HEK293T (cell line): ENCODE data around the gene VNN1.

ENCODE experiments used
- ARNT ChIP-seq: fragments of 450-650 bp; IDR thresholded peaks from 2 replicates; pipeline ENCODE4 v1.6.1; 2017; ENCODE audit warnings: mild to moderate bottlenecking
- BHLHE40 ChIP-seq: fragments of 450-650 bp; IDR thresholded peaks from 2 replicates; pipeline ENCODE4 v1.6.1; 2016; ENCODE audit warnings: mild to moderate bottlenecking, moderate library complexity, borderline replicate concordance
- ELF4 ChIP-seq: fragments of 450-650 bp; IDR thresholded peaks from 2 replicates; pipeline ENCODE4 v1.6.1; 2017; ENCODE audit warnings: antibody characterized with exemption
- FOXA1 ChIP-seq: fragments of 450-650 bp; IDR thresholded peaks from 2 replicates; pipeline ENCODE4 v1.6.1; 2016; ENCODE audit warnings: mild to moderate bottlenecking
- FOXM1 ChIP-seq: fragments of 450-650 bp; IDR thresholded peaks from 2 replicates; pipeline ENCODE4 v1.6.1; 2017; ENCODE audit warnings: mild to moderate bottlenecking, borderline replicate concordance
- HDGF ChIP-seq: fragments of 450-650 bp; IDR thresholded peaks from 2 replicates; pipeline ENCODE4 v1.6.1; 2017; ENCODE audit warnings: antibody characterized with exemption, borderline replicate concordance
- L3MBTL2 ChIP-seq: fragments of 450-650 bp; conservative IDR thresholded peaks from 2 replicates; pipeline ENCODE4 v1.6.1; 2016; ENCODE audit warnings: mild to moderate bottlenecking
- LEF1 ChIP-seq: fragments of 450-650 bp; IDR thresholded peaks from 2 replicates; pipeline ENCODE4 v1.6.1; 2017; ENCODE audit warnings: mild to moderate bottlenecking, borderline replicate concordance
- NFRKB ChIP-seq: fragments of 450-650 bp; IDR thresholded peaks from 2 replicates; pipeline ENCODE4 v1.6.1; 2016; ENCODE audit warnings: mild to moderate bottlenecking, moderate library complexity
- SP1 ChIP-seq: fragments of 450-650 bp; IDR thresholded peaks from 2 replicates; pipeline ENCODE4 v1.6.1; 2017
- SUZ12 ChIP-seq: fragments of 450-650 bp; IDR thresholded peaks from 2 replicates; pipeline ENCODE4 v1.6.1; 2016; ENCODE audit warnings: mild to moderate bottlenecking
- ZNF384 ChIP-seq: fragments of 450-650 bp; IDR thresholded peaks from 2 replicates; pipeline ENCODE4 v1.6.1; 2016

DNA sequence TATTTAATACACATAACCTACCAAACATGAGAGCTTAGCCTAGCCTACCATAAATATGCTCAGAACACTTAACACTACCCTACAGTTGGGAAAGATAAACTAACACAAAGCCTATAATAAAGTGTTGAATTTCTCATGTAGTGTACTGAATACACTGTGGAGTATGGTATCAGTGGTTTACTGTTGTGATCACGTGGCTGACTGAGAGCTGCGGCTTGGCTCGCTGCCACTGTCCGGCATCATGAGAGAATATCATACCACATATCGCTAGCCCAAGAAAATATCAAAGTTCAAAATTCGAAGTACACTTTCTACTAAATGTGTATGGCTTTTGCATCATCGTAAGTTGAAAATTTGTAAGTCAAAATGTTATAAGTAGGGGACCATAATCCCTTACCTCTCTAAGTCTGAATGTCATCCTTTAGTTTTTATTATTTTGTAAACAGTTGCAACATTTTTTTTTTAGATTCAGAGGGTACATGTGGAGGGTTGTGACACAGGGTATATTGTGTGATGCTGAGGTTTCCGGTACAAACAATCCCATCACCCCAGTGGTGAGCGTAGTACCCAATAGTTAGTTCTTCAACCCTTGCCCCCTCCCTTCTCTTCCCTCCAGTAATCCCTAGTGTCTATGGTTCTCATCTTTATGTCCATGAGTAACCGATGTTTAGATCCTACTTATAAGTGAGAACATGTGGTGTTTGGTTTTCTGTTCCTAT, 40.3 kb downstream of the VNN1 start:
- no peak for TF ChIP-seq ZNF384
- TF ChIP-seq FOXM1 = no peak
- TF ChIP-seq HDGF = no peak
- no peak for TF ChIP-seq FOXA1
- TF ChIP-seq LEF1 = no peak
- TF ChIP-seq SUZ12 = no peak
- TF ChIP-seq ARNT = no peak
- TF ChIP-seq NFRKB = no peak
- no peak for TF ChIP-seq ELF4
- TF ChIP-seq BHLHE40 = no peak
- no peak for TF ChIP-seq SP1
- TF ChIP-seq L3MBTL2 = no peak
